ENCODE measurements around the gene IPO4.

IPO4 gene

GRCh38 chr14:24211311-24211710, 22.7 kb upstream of the IPO4 start:
- WGBS, result 98% methylated on average over 6 of the region's 6 CpGs
- H2BK12ac ChIP-seq (ENCODE audit: low read length in 2 of 2), result no peak overlapping the region
- no peak overlapping the region for H3K23ac ChIP-seq (ENCODE audit: low read length in 2 of 2)
- no peak overlapping the region for H3K4me3 ChIP-seq (ENCODE audit: insufficient read depth in 1 of 2, low read depth in 1 of 2, low read length in 2 of 2)
- no peak overlapping the region for H3K18ac ChIP-seq (ENCODE audit: low read depth in 1 of 2, low read length in 2 of 2)
- H2BK5ac ChIP-seq (ENCODE audit: low read depth, low read length, poor library complexity, severe bottlenecking), result no peak overlapping the region
- H3K79me1 ChIP-seq (replicated peaks; ENCODE audit: low read length, poor library complexity, severe bottlenecking), result peaks cover 29% of the 10 kb centered on the region
- H3K4ac ChIP-seq (ENCODE audit: low read depth in 1 of 2, low read length in 2 of 2), result no peak overlapping the region
- no peak overlapping the region for H2AK5ac ChIP-seq (ENCODE audit: low read length, severe bottlenecking)
- no peak overlapping the region for H4K91ac ChIP-seq (ENCODE audit: low read length)
- peak overlapping the region; percentile 25 for H3K4me2 ChIP-seq (ENCODE audit: low read length, poor library complexity, severe bottlenecking)
- H2BK15ac ChIP-seq (ENCODE audit: low read depth, poor library complexity, severe bottlenecking), result no peak overlapping the region
- H3K9me3 ChIP-seq (ENCODE audit: control insufficient read depth, low read length), result no peaks in the 10 kb centered on the region
- H3K14ac ChIP-seq (ENCODE audit: low read length in 2 of 2), result no peak overlapping the region
- peaks cover 15% of the 10 kb centered on the region for H3K4me1 ChIP-seq (ENCODE audit: control insufficient read depth, insufficient read depth, low read depth, low read length)
- H2BK120ac ChIP-seq (ENCODE audit: low read depth, low read length), result no peak overlapping the region
- H4K8ac ChIP-seq (ENCODE audit: low read length), result no peak overlapping the region
- no peaks in the 10 kb centered on the region for H3K27me3 ChIP-seq (ENCODE audit: control insufficient read depth in 1 of 2, insufficient read depth in 1 of 2, low read length in 2 of 2)
- H3K9ac ChIP-seq (ENCODE audit: low read length), result no peak overlapping the region
- H2AFZ ChIP-seq (ENCODE audit: low read depth, low read length), result no peak overlapping the region
- no peak for DNase-seq
- H3K36me3 ChIP-seq (ENCODE audit: control insufficient read depth in 1 of 2, insufficient read depth in 2 of 2, low read depth in 1 of 2, low read length in 2 of 2), result peaks cover 35 to 63% of the 10 kb centered on the region in 2 experiments
- H3K27ac ChIP-seq (ENCODE audit: low read length, poor library complexity, severe bottlenecking), result no peak overlapping the region

DNA sequence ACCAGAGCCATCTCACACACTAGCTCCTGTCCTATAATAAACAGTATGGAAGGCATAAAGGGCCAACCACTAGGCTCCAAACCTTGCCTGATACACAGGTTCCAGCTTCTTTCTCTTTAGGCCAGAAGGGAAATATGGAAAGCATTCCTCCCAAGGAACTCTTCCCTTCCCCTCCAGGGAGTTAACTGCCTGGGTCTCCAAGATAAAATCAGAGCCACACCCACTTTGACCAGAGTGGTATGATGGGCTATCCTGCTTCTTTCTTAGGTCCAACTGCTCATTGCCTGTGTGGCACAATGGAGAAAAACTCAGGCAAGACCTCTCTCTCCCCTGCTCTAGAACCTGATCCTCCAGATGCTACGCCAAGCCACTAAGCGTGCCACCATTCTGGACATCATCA, 19.0 kb upstream of the IPO4 start:
- H2BK12ac ChIP-seq (ENCODE audit: low read length in 2 of 2), result no peak overlapping the region
- no peak overlapping the region for H3K4me3 ChIP-seq (ENCODE audit: insufficient read depth in 1 of 2, low read depth in 1 of 2, low read length in 2 of 2)
- H3K23ac ChIP-seq (ENCODE audit: low read length in 2 of 2), result no peak overlapping the region
- 100% methylated on average over 2 of the region's 2 CpGs for WGBS
- no peak overlapping the region for H4K91ac ChIP-seq (ENCODE audit: low read length)
- no peak overlapping the region for H2BK15ac ChIP-seq (ENCODE audit: low read depth, poor library complexity, severe bottlenecking)
- DNase-seq, result no peak
- H3K4me2 ChIP-seq (ENCODE audit: low read length, poor library complexity, severe bottlenecking), result no peak overlapping the region
- H2AK5ac ChIP-seq (ENCODE audit: low read length, severe bottlenecking), result no peak overlapping the region
- peaks cover 6% of the 10 kb centered on the region for H3K4me1 ChIP-seq (ENCODE audit: control insufficient read depth, insufficient read depth, low read depth, low read length)
- H3K18ac ChIP-seq (ENCODE audit: low read depth in 1 of 2, low read length in 2 of 2), result no peak overlapping the region
- H3K27ac ChIP-seq (ENCODE audit: low read length, poor library complexity, severe bottlenecking), result no peak overlapping the region
- H2BK5ac ChIP-seq (ENCODE audit: low read depth, low read length, poor library complexity, severe bottlenecking), result no peak overlapping the region
- no peak overlapping the region for H3K4ac ChIP-seq (ENCODE audit: low read depth in 1 of 2, low read length in 2 of 2)
- no peaks in the 10 kb centered on the region for H3K9me3 ChIP-seq (ENCODE audit: control insufficient read depth, low read length)
- H3K79me1 ChIP-seq (replicated peaks; ENCODE audit: low read length, poor library complexity, severe bottlenecking), result peaks cover 37% of the 10 kb centered on the region
- no peak overlapping the region for H3K9ac ChIP-seq (ENCODE audit: low read length)
- H2AFZ ChIP-seq (ENCODE audit: low read depth, low read length), result no peak overlapping the region
- H4K8ac ChIP-seq (ENCODE audit: low read length), result no peak overlapping the region
- H3K14ac ChIP-seq (ENCODE audit: low read length in 2 of 2), result no peak overlapping the region
- no peaks in the 10 kb centered on the region for H3K27me3 ChIP-seq (ENCODE audit: control insufficient read depth in 1 of 2, insufficient read depth in 1 of 2, low read length in 2 of 2)
- H2BK120ac ChIP-seq (ENCODE audit: low read depth, low read length), result no peak overlapping the region
- peaks cover 45 to 81% of the 10 kb centered on the region in 2 experiments for H3K36me3 ChIP-seq (ENCODE audit: control insufficient read depth in 1 of 2, insufficient read depth in 2 of 2, low read depth in 1 of 2, low read length in 2 of 2)

GRCh38 chr14:24207104-24207551, 18.5 kb upstream of the IPO4 start:
- Histone ChIP-seq H3K9me3 (ENCODE audit: control insufficient read depth, low read length) (no peaks in the 10 kb centered on the region), H3K4me1 (ENCODE audit: control insufficient read depth, insufficient read depth, low read depth, low read length) (peaks cover 3% of the 10 kb centered on the region), H3K14ac (ENCODE audit: low read length in 2 of 2) (no peak overlapping the region), H2AK5ac (ENCODE audit: low read length, severe bottlenecking) (no peak overlapping the region), H3K4me2 (ENCODE audit: low read length, poor library complexity, severe bottlenecking) (no peak overlapping the region), H3K4ac (ENCODE audit: low read depth in 1 of 2, low read length in 2 of 2) (no peak overlapping the region), H2AFZ (ENCODE audit: low read depth, low read length) (no peak overlapping the region), H2BK120ac (ENCODE audit: low read depth, low read length) (no peak overlapping the region), H2BK12ac (ENCODE audit: low read length in 2 of 2) (no peak overlapping the region), H3K18ac (ENCODE audit: low read depth in 1 of 2, low read length in 2 of 2) (no peak overlapping the region), H3K4me3 (ENCODE audit: insufficient read depth in 1 of 2, low read depth in 1 of 2, low read length in 2 of 2) (no peak overlapping the region), H3K36me3 (ENCODE audit: control insufficient read depth in 1 of 2, insufficient read depth in 2 of 2, low read depth in 1 of 2, low read length in 2 of 2) (peaks cover 45 to 82% of the 10 kb centered on the region in 2 experiments), H4K8ac (ENCODE audit: low read length) (no peak overlapping the region), H2BK15ac (ENCODE audit: low read depth, poor library complexity, severe bottlenecking) (no peak overlapping the region), H3K79me1 (replicated peaks; ENCODE audit: low read length, poor library complexity, severe bottlenecking) (peaks cover 37% of the 10 kb centered on the region), H3K27me3 (ENCODE audit: control insufficient read depth in 1 of 2, insufficient read depth in 1 of 2, low read length in 2 of 2) (no peaks in the 10 kb centered on the region), H3K27ac (ENCODE audit: low read length, poor library complexity, severe bottlenecking) (no peak overlapping the region), H4K91ac (ENCODE audit: low read length) (no peak overlapping the region), H2BK5ac (ENCODE audit: low read depth, low read length, poor library complexity, severe bottlenecking) (no peak overlapping the region), H3K23ac (ENCODE audit: low read length in 2 of 2) (no peak overlapping the region), H3K9ac (ENCODE audit: low read length) (no peak overlapping the region)
- WGBS, result over 99% methylated on average over 5 of the region's 5 CpGs
- DNase-seq, result no peak

DNA sequence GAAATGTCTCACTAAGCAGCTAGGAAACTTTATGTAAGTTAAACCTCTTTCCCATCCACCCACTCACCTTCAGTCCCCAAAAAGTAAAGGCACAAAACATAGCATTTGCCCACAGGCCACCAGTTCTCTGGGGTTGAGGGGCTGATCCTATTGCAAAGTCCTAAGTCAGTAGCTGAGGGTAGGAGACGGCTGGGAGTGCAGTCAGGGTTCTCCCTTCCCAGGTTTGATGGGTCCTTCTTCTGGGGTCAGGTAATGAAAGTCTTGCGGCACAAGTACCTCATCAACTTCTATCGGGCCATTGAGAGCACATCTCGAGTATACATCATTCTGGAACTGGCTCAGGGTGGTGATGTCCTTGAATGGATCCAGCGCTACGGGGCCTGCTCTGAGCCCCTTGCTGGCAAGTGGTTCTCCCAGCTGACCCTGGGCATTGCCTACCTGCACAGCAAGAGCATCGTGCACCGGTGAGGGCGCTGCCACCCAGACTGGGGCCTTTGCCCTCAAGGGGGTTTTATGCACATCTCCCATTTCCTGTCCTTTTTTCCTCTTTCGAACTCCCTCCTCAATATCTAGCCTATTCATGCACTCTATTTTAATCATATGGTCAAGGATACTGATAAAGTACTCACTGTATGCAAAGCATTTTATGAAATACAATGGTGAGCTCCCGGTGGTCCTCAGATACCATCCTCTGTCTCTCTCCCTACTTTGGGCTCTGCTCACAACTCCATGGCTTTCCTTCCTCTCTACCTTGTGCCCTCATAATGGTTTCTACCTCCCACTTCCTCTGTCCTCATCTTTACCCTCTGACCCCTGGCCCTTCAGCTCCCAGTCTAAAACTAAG, 17.9 kb upstream of the IPO4 start:
- Histone ChIP-seq H3K36me3 (ENCODE audit: control insufficient read depth in 1 of 2, insufficient read depth in 2 of 2, low read depth in 1 of 2, low read length in 2 of 2) (peaks cover 48 to 81% of the 10 kb centered on the region in 2 experiments), H3K18ac (ENCODE audit: low read depth in 1 of 2, low read length in 2 of 2) (no peak overlapping the region), H3K23ac (ENCODE audit: low read length in 2 of 2) (no peak overlapping the region), H3K4ac (ENCODE audit: low read depth in 1 of 2, low read length in 2 of 2) (no peak overlapping the region), H3K4me2 (ENCODE audit: low read length, poor library complexity, severe bottlenecking) (no peak overlapping the region), H2AK5ac (ENCODE audit: low read length, severe bottlenecking) (no peak overlapping the region), H3K4me1 (ENCODE audit: control insufficient read depth, insufficient read depth, low read depth, low read length) (peaks cover 3% of the 10 kb centered on the region), H3K9ac (ENCODE audit: low read length) (no peak overlapping the region), H3K79me1 (replicated peaks; ENCODE audit: low read length, poor library complexity, severe bottlenecking) (peaks cover 39% of the 10 kb centered on the region), H2BK15ac (ENCODE audit: low read depth, poor library complexity, severe bottlenecking) (no peak overlapping the region), H3K27me3 (ENCODE audit: control insufficient read depth in 1 of 2, insufficient read depth in 1 of 2, low read length in 2 of 2) (no peaks in the 10 kb centered on the region), H2AFZ (ENCODE audit: low read depth, low read length) (no peak overlapping the region), H3K14ac (ENCODE audit: low read length in 2 of 2) (no peak overlapping the region), H3K27ac (ENCODE audit: low read length, poor library complexity, severe bottlenecking) (no peak overlapping the region), H2BK12ac (ENCODE audit: low read length in 2 of 2) (no peak overlapping the region), H2BK5ac (ENCODE audit: low read depth, low read length, poor library complexity, severe bottlenecking) (no peak overlapping the region), H4K91ac (ENCODE audit: low read length) (no peak overlapping the region), H2BK120ac (ENCODE audit: low read depth, low read length) (no peak overlapping the region), H3K9me3 (ENCODE audit: control insufficient read depth, low read length) (peaks cover 3% of the 10 kb centered on the region), H3K4me3 (ENCODE audit: insufficient read depth in 1 of 2, low read depth in 1 of 2, low read length in 2 of 2) (no peak overlapping the region), H4K8ac (ENCODE audit: low read length) (no peak overlapping the region)
- DNase-seq, result no peak
- WGBS, result over 99% methylated on average over 11 of the region's 11 CpGs
